ENCODE data around the gene CD82.

Gene CD82

GRCh38 chr11:44585421-44585820 is 20.0 kb downstream of the CD82 start:
- no peak for DNase-seq (ENCODE audit: extremely low spot score)
- POLR2A ChIA-PET, result interaction anchor here (1.3 kb wide), 1 partner anchor 8 kb away, joined by 3 read pairs; no protein-coding TSS in a partner anchor
- TF ChIP-seq CTCF (IDR thresholded peaks at IDR 0.05; ENCODE audit: control extremely low read depth, extremely low read depth, low read depth, missing control alignments), result no peak
- CTCF ChIA-PET, result interaction anchor here (1.2 to 4.2 kb wide), 5 partner anchors 11 to 32 kb away, joined by 3 to 13 read pairs (median 6); no protein-coding TSS in a partner anchor

- ChIA-PET CTCF (interaction anchor here (0.8 to 20.2 kb wide), 3 partner anchors 12 to 28 kb away, joined by 3 to 186 read pairs (median 4); partner anchors contain the start of gene CD82), POLR2A (no interaction called here)
- TF ChIP-seq CTCF (IDR thresholded peaks at IDR 0.05; ENCODE audit: control extremely low read depth, extremely low read depth, low read depth, missing control alignments), result no peak
- DNase-seq (ENCODE audit: extremely low spot score), result no peak
Observed at GRCh38 chr11:44589301-44589700, 23.8 kb downstream of the CD82 start.

GRCh38 chr11:44590769-44591168 is 25.3 kb downstream of the CD82 start:
- no peak for DNase-seq (ENCODE audit: extremely low spot score)
- no peak for TF ChIP-seq CTCF (IDR thresholded peaks at IDR 0.05; ENCODE audit: control extremely low read depth, extremely low read depth, low read depth, missing control alignments)
- CTCF ChIA-PET, result interaction anchor here (1.2 to 20.2 kb wide), 2 partner anchors 26 to 30 kb away, joined by 5 to 186 read pairs; partner anchors contain the start of gene CD82
- POLR2A ChIA-PET, result no interaction called here

- no peak for DNase-seq (ENCODE audit: extremely low spot score)
- ChIA-PET CTCF (interaction anchor here (1.2 to 20.2 kb wide), 6 partner anchors 8 to 320 kb away, joined by 5 to 186 read pairs (median 8); partner anchors contain the start of gene CD82), POLR2A (no interaction called here)
- TF ChIP-seq CTCF (IDR thresholded peaks at IDR 0.05; ENCODE audit: control extremely low read depth, extremely low read depth, low read depth, missing control alignments), result no peak
Observed at GRCh38 chr11:44591557-44591956, 26.1 kb downstream of the CD82 start.

- POLR2A ChIA-PET, result interaction anchor here (0.9 kb wide), 1 partner anchor 14 kb away, joined by 4 read pairs; no protein-coding TSS in a partner anchor
- TF ChIP-seq CTCF (IDR thresholded peaks at IDR 0.05; ENCODE audit: control extremely low read depth, extremely low read depth, low read depth, missing control alignments), result no peak
- CTCF ChIA-PET, result interaction anchor here (1.0 to 20.2 kb wide), 9 partner anchors 9 to 319 kb away, joined by 3 to 186 read pairs (median 5); partner anchors contain the start of gene CD82
- no peak for DNase-seq (ENCODE audit: extremely low spot score)
Observed at GRCh38 chr11:44592125-44592940, 26.9 kb downstream of the CD82 start.

GRCh38 chr11:44593251-44593650 is 27.8 kb downstream of the CD82 start:
- TF ChIP-seq CTCF (IDR thresholded peaks at IDR 0.05; ENCODE audit: control extremely low read depth, extremely low read depth, low read depth, missing control alignments), result no peak
- DNase-seq (ENCODE audit: extremely low spot score), result no peak
- CTCF ChIA-PET, result interaction anchor here (1.0 to 20.2 kb wide), 10 partner anchors 10 to 318 kb away, joined by 3 to 186 read pairs (median 6); partner anchors contain the start of gene CD82
- POLR2A ChIA-PET, result interaction anchor here (0.9 kb wide), 1 partner anchor 15 kb away, joined by 4 read pairs; no protein-coding TSS in a partner anchor

Measured in GM10248 (cell line).